ENCODE data around the gene FAM187B. TPM values are rescaled to one million over a fixed set of nuclear protein-coding genes. Genes with fewer than 3 reads are reported as not detected.

The FAM187B gene
- total and polyA plus RNA-seq, 4 donors = 0.20 to 0.28 TPM; not detected in 2

DNA sequence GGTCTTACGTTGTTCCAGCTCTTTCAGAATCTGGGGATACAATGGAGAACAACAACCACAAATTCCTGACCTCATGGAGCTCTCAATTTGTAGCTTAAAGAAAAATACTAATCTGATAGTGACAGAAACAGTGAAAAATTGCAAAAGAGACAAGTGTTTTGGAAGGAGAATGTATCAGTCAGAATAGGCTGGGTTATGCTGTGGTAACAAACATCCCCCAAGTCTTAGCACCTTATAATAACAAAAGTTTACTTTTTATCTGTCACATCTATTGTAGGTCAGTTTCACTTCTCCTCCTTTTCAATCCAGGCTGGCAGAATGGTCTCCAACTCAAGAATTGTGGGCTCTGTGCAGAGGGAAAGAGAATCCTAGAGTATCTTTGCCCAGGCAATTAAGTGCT, 9.5 kb downstream of the FAM187B start:
- no peak overlapping the region for H3K27ac ChIP-seq (ENCODE audit: low read depth in 1 of 2, low read length in 1 of 2)
- H3K9me3 ChIP-seq (ENCODE audit: control insufficient read depth in 4 of 4, insufficient read depth in 3 of 4, low read length in 3 of 4) = peaks cover 0 to 5% (median 2%) of the 10 kb centered on the region in 4 donors
- H3K36me3 ChIP-seq (ENCODE audit: control insufficient read depth in 4 of 4, insufficient read depth in 4 of 4, low read length in 4 of 4) = no peaks in the 10 kb centered on the region
- no peak overlapping the region for H3K9ac ChIP-seq (ENCODE audit: insufficient read depth in 1 of 2, low read length in 2 of 2)
- TF ChIP-seq, protein P1, sequence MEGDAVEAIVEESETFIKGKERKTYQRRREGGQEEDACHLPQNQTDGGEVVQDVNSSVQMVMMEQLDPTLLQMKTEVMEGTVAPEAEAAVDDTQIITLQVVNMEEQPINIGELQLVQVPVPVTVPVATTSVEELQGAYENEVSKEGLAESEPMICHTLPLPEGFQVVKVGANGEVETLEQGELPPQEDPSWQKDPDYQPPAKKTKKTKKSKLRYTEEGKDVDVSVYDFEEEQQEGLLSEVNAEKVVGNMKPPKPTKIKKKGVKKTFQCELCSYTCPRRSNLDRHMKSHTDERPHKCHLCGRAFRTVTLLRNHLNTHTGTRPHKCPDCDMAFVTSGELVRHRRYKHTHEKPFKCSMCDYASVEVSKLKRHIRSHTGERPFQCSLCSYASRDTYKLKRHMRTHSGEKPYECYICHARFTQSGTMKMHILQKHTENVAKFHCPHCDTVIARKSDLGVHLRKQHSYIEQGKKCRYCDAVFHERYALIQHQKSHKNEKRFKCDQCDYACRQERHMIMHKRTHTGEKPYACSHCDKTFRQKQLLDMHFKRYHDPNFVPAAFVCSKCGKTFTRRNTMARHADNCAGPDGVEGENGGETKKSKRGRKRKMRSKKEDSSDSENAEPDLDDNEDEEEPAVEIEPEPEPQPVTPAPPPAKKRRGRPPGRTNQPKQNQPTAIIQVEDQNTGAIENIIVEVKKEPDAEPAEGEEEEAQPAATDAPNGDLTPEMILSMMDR (IDR thresholded peaks at IDR 0.05; ENCODE audit: control extremely low read depth, extremely low read depth) = no peak
- no peaks in the 10 kb centered on the region for H3K27me3 ChIP-seq (ENCODE audit: control insufficient read depth in 3 of 3, insufficient read depth in 3 of 3, low read length in 2 of 3)
- no peak overlapping the region for H3K4me3 ChIP-seq
- peaks cover 0 to 8% (median 0%) of the 10 kb centered on the region in 5 donors for H3K4me1 ChIP-seq (ENCODE audit: control insufficient read depth in 5 of 5, insufficient read depth in 5 of 5, low read length in 5 of 5)
- 84 to 93% methylated on average over 1 of the region's 1 CpG for WGBS, 2 donors
- ATAC-seq (ENCODE audit: insufficient read depth, low FRiP score) (no peak), DNase-seq (no peak)

- H3K4me1 ChIP-seq (ENCODE audit: control insufficient read depth in 5 of 5, insufficient read depth in 5 of 5, low read length in 5 of 5) = peaks cover 0 to 10% (median 3%) of the 10 kb centered on the region in 5 donors
- H3K27me3 ChIP-seq (ENCODE audit: control insufficient read depth in 3 of 3, insufficient read depth in 3 of 3, low read length in 2 of 3) = no peaks in the 10 kb centered on the region
- TF ChIP-seq, protein P1 (IDR thresholded peaks at IDR 0.05; ENCODE audit: control extremely low read depth, extremely low read depth) = no peak
- no peak overlapping the region for H3K9ac ChIP-seq (ENCODE audit: insufficient read depth in 1 of 2, low read length in 2 of 2)
- no peaks in the 10 kb centered on the region for H3K36me3 ChIP-seq (ENCODE audit: control insufficient read depth in 4 of 4, insufficient read depth in 4 of 4, low read length in 4 of 4)
- ATAC-seq (ENCODE audit: insufficient read depth, low FRiP score) = no peak
- no peak overlapping the region for H3K4me3 ChIP-seq
- H3K27ac ChIP-seq (ENCODE audit: low read depth in 1 of 2, low read length in 1 of 2) = no peak overlapping the region
- peaks cover 0 to 4% (median 1%) of the 10 kb centered on the region in 4 donors for H3K9me3 ChIP-seq (ENCODE audit: control insufficient read depth in 4 of 4, insufficient read depth in 3 of 4, low read length in 3 of 4)
- DNase-seq = no peak
These were observed 10.9 kb downstream of the FAM187B start for GRCh38 chr19:35217649-35217990.

- TF ChIP-seq, protein P1 (IDR thresholded peaks at IDR 0.05; ENCODE audit: control extremely low read depth, extremely low read depth) = no peak
- WGBS, 2 donors = 62 to 63% methylated on average over 3 of the region's 3 CpGs
- no peak overlapping the region for H3K27ac ChIP-seq (ENCODE audit: low read depth in 1 of 2, low read length in 1 of 2)
- ATAC-seq (ENCODE audit: insufficient read depth, low FRiP score) (no peak), DNase-seq (peak in 1 of 3 donors; percentile 32)
- H3K4me3 ChIP-seq = no peak overlapping the region
- H3K27me3 ChIP-seq (ENCODE audit: control insufficient read depth in 3 of 3, insufficient read depth in 3 of 3, low read length in 2 of 3) = no peaks in the 10 kb centered on the region
- no peak overlapping the region for H3K9ac ChIP-seq (ENCODE audit: insufficient read depth in 1 of 2, low read length in 2 of 2)
- peaks cover 0 to 4% (median 1%) of the 10 kb centered on the region in 4 donors for H3K9me3 ChIP-seq (ENCODE audit: control insufficient read depth in 4 of 4, insufficient read depth in 3 of 4, low read length in 3 of 4)
- no peaks in the 10 kb centered on the region for H3K36me3 ChIP-seq (ENCODE audit: control insufficient read depth in 4 of 4, insufficient read depth in 4 of 4, low read length in 4 of 4)
- peaks cover 0 to 13% (median 3%) of the 10 kb centered on the region in 5 donors for H3K4me1 ChIP-seq (ENCODE audit: control insufficient read depth in 5 of 5, insufficient read depth in 5 of 5, low read length in 5 of 5)
These were observed 11.5 kb downstream of the FAM187B start for GRCh38 chr19:35216833-35217648.

Measured in lung (tissue), 12 donors.